Common myeloid progenitor, CD34-positive (primary cell): Measurements from ENCODE around the gene TMEM150B.
A peak's percentile ranks its signal among the peaks of the same experiment; 100 is the strongest.

ENCODE experiments used
- CTCF ChIA-PET: fragments of 350-600 bp; sonication (Branson Sonifier 250); formaldehyde crosslinking; loops from one replicate; lab custom pipeline; 2021; ENCODE audit warnings: antibody characterized with exemption; lab: Charles Lee
- POLR2A ChIA-PET: fragments of 350-600 bp; sonication (Branson Sonifier 250); formaldehyde crosslinking; loops from one replicate; lab custom pipeline; 2021; ENCODE audit warnings: antibody characterized with exemption; lab: Charles Lee
- DNase-seq, 3 donors: peaks; one replicate each; pipeline versions ENCODE4 v3.0.0 to v3.0.0-alpha.2; 2013
- H3K27ac ChIP-seq, 2 experiments: 1 replicate in 1 of 2; 2 replicates in 1 of 2; pipeline ENCODE4 v1.7.0; 2013; ENCODE audit warnings: inconsistent platforms in 2 of 2, low read length in 2 of 2, mild to moderate bottlenecking in 2 of 2, low read depth in 1 of 2, moderate library complexity in 1 of 2; ENCODE audit not compliant: severe bottlenecking in 2 of 2, insufficient read depth in 1 of 2, poor library complexity in 1 of 2
- H3K27me3 ChIP-seq, 5 experiments: replicated peaks in 2 of 5; 1 replicate in 3 of 5; 2 replicates in 2 of 5; pipeline versions ENCODE4 v1.6.1 to v1.7.0; 2013; ENCODE audit warnings: low read length in 4 of 5, mild to moderate bottlenecking in 2 of 5, moderate library complexity in 2 of 5, inconsistent platforms in 1 of 5; ENCODE audit not compliant: insufficient read depth in 5 of 5, control insufficient read depth in 4 of 5
- H3K36me3 ChIP-seq, 4 experiments: 1 replicate in 2 of 4; 2 replicates in 2 of 4; pipeline versions ENCODE4 v1.6.1 to v1.7.0; 2013; ENCODE audit warnings: low read length in 3 of 4, control low read depth in 1 of 4, mild to moderate bottlenecking in 1 of 4; ENCODE audit not compliant: control insufficient read depth in 4 of 4, insufficient read depth in 4 of 4
- H3K4me1 ChIP-seq, 4 experiments: 1 replicate in 3 of 4; 2 replicates in 1 of 4; pipeline versions ENCODE4 v1.6.1 to v1.7.1; 2013; ENCODE audit warnings: low read length in 3 of 4, mild to moderate bottlenecking in 3 of 4, control low read depth in 1 of 4, inconsistent platforms in 1 of 4, moderate library complexity in 1 of 4; ENCODE audit not compliant: control insufficient read depth in 4 of 4, insufficient read depth in 4 of 4; ENCODE audit errors: control extremely low read depth in 1 of 4
- H3K4me3 ChIP-seq, 7 experiments: 1 replicate in 4 of 7; 2 replicates in 3 of 7; pipeline versions ENCODE4 v1.5.1 to v1.7.0; 2013; ENCODE audit warnings: mild to moderate bottlenecking in 7 of 7, low read length in 6 of 7, moderate library complexity in 6 of 7, inconsistent platforms in 2 of 7, low read depth in 2 of 7, control low read depth in 1 of 7; ENCODE audit not compliant: insufficient read depth in 4 of 7, control insufficient read depth in 1 of 7; ENCODE audit errors: extremely low read depth in 1 of 7
- H3K9me3 ChIP-seq, 5 experiments: 1 replicate in 4 of 5; 2 replicates in 1 of 5; pipeline versions ENCODE4 v1.6.1 to v1.7.1; 2013; ENCODE audit warnings: low read length in 4 of 5, mild to moderate bottlenecking in 2 of 5, inconsistent platforms in 1 of 5, low read depth in 1 of 5, moderate library complexity in 1 of 5; ENCODE audit not compliant: control insufficient read depth in 4 of 5, insufficient read depth in 2 of 5; ENCODE audit errors: control extremely low read depth in 1 of 5
- WGBS: methylation state at CpG from one replicate; pipeline ENCODE4 v1.1.5; 2013; ENCODE audit not compliant: insufficient coverage; 5-methylcytosine and 5-hydroxymethylcytosine counted together

The TMEM150B gene

DNA sequence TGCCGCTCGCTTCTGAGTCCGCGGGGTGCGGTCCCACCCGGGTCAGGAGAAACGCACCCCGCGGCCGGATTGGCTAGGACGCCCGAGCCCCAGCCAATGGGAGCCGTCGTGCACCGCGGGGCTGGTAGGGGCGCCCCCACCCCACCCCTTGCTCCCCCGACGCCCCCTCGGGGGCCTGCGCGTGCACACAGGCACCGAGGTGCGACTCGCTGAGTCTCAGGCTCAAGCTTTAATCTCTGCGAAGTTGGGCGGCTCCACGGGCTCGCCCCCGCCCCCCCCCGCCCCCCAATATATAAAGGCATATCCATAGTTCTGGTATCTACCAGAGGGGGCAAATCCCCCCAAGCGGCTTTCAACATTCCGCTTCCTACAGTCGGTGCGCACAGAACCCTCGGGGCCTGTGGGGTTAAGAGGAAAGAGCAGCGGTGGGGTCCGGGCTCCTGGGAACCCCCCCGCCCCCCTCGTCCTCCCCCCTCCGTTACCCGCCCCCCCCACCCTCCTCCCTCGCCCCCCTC is 29.6 kb upstream of the TMEM150B start, which contains the start of gene COX6B2:
TSS of gene COX6B2 (minus strand) at position 22 of the 515 bp plus-strand sequence. CDS start 198 bp downstream, outside the sequence.
- Histone ChIP-seq H3K27ac (no peak within 1 kb of the TSS), H3K27me3 (peaks cover 4 to 62% (median 26%) of the 10 kb centered on the region in 5 experiments), H3K4me1 (peaks cover 0 to 20% (median 15%) of the 10 kb centered on the region in 4 experiments), H3K4me3 (peak within 1 kb of the TSS; percentile 10 to 77 (median 58)), H3K9me3 (no peaks in the 10 kb centered on the region), H3K36me3 (no peaks in the 10 kb centered on the region)
- 4% methylated on average over 15 of the region's 43 CpGs for WGBS
- CTCF ChIA-PET, result no interaction called here
- POLR2A ChIA-PET, result no interaction called here
- no peak for DNase-seq

DNA sequence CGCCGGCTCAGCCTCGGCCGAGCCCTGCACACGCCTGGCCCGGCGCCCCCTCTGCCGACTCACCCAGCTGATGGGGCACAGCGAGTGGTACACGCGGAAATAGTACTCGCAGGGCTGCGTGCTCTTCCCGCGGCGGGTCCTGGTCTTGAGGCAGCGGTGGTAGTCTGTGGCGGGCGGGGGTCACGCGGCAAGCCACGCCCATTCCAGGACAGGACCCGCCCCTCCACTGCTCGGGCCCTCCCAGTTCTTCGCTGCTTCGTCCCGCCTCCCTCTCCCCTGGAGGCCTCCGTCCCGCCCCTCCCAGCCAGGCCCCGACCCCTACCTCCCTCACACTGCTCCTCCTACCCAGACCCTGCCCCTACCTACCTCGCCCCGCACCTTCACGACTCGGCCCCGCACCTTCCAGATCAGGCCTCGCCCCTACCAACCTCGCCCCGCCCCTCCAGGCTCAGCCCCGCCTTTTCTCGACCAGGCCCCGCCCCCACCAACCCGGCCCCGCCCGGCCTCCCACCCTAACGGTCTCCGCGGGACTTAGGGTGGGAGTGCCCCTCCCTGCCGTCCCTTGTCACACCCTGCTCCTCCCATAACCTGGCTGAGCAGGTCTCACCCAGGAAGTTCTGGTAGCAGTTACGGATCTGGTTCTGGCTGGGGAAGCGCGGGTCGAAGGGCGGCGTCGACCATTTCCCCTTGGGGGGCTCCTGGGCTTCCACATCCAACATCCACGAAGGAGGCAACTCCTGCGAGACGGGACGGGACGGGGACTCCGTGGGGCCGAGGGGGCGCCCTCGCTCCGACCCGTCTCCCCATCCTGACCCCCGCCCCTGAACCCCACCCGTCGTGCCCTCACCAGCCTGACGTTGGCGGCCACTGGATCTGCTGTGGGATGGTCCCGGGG is 28.9 kb upstream of the TMEM150B start:
- H3K4me3 ChIP-seq, result peak overlapping the region; percentile 10 to 77 (median 58)
- peaks cover 0 to 2% (median 0%) of the 10 kb centered on the region in 4 experiments for H3K36me3 ChIP-seq
- 1% methylated on average over 60 of the region's 72 CpGs for WGBS
- peaks cover 4 to 62% (median 26%) of the 10 kb centered on the region in 5 experiments for H3K27me3 ChIP-seq
- peak; percentile 68 to 85 (median 78) for DNase-seq
- no peaks in the 10 kb centered on the region for H3K9me3 ChIP-seq
- ChIA-PET CTCF (no interaction called here), POLR2A (interaction anchor here (1.0 kb wide), 1 partner anchor 15 kb away, joined by 3 read pairs; no protein-coding TSS in a partner anchor)
- H3K4me1 ChIP-seq, result peaks cover 0 to 20% (median 15%) of the 10 kb centered on the region in 4 experiments
- H3K27ac ChIP-seq, result no peak overlapping the region

DNA sequence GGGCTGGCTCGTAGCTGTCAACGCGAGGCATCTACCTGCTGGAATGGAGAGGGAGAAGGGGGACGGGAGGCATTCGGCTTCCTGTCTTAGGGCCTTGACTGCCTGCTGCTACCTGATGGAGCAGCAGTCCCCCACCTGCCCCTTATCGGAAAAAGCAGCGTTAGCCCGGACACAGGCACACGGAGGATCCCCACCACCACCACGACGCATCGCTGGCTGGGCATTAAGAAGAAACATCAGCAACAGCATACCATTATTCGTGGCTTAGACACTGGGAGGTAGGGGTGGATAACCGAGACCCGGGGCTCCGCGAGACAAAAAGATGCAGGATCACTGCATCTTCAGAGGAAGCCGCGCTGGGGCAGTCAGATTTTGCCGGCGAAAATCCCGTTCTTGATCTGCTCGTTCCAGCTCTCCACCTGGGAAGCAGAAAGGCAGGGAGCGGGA is 28.2 kb upstream of the TMEM150B start:
- H3K4me3 ChIP-seq, result peak overlapping the region; percentile 10 to 77 (median 58)
- no peak overlapping the region for H3K27ac ChIP-seq
- H3K9me3 ChIP-seq, result no peaks in the 10 kb centered on the region
- CTCF ChIA-PET, result interaction anchor here (1.6 kb wide), 1 partner anchor 30 kb away, joined by 5 read pairs; the partner anchor contains the start of gene TMEM238
- H3K27me3 ChIP-seq, result peaks cover 4 to 62% (median 26%) of the 10 kb centered on the region in 5 experiments
- WGBS, result 3% methylated on average over 18 of the region's 24 CpGs
- POLR2A ChIA-PET, result interaction anchor here (1.0 kb wide), 1 partner anchor 15 kb away, joined by 3 read pairs; no protein-coding TSS in a partner anchor
- peaks cover 0 to 3% (median 1%) of the 10 kb centered on the region in 4 experiments for H3K36me3 ChIP-seq
- H3K4me1 ChIP-seq, result peaks cover 0 to 20% (median 15%) of the 10 kb centered on the region in 4 experiments
- no peak for DNase-seq

DNA sequence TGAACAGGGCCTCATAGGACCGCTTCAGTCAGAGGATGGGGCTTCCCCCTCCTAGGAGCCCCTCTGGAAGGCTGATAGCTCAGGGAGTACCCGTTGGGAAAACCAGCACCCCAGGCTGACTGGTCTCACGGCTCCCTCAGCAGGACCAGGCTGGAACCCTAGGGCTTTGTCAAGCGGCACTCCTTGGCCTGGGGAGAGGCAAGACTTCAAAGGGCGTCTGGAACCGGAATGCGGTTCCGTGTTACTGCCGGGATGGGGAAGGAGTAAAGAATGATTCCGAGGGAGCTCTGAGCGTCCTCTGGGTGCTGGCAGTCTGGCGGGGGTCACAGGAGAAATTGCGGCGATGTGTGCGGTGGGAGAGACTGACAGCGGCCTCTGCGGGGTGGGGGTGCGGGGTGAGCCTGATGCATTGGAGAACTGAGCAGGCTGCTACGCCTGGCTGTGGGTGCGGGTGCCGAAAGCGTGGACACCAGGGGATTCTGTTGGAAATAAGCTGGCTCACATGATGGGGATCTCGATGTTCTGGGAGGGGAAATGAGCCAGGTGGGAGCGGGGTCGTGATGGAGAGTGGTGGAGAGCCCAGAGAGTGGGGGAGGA is 27.5 kb upstream of the TMEM150B start:
- ChIA-PET CTCF (interaction anchor here (0.6 to 1.9 kb wide), 6 partner anchors 9 to 75 kb away, joined by 3 to 7 read pairs (median 3); partner anchors contain the start of gene TMEM238), POLR2A (no interaction called here)
- H3K27me3 ChIP-seq, result peaks cover 4 to 62% (median 26%) of the 10 kb centered on the region in 5 experiments
- no peak overlapping the region for H3K27ac ChIP-seq
- H3K4me3 ChIP-seq, result no peak overlapping the region
- H3K36me3 ChIP-seq, result peaks cover 0 to 8% (median 4%) of the 10 kb centered on the region in 4 experiments
- H3K9me3 ChIP-seq, result no peaks in the 10 kb centered on the region
- DNase-seq, result no peak
- H3K4me1 ChIP-seq, result peaks cover 0 to 20% (median 15%) of the 10 kb centered on the region in 4 experiments
- WGBS, result 67% methylated on average over 24 of the region's 25 CpGs

DNA sequence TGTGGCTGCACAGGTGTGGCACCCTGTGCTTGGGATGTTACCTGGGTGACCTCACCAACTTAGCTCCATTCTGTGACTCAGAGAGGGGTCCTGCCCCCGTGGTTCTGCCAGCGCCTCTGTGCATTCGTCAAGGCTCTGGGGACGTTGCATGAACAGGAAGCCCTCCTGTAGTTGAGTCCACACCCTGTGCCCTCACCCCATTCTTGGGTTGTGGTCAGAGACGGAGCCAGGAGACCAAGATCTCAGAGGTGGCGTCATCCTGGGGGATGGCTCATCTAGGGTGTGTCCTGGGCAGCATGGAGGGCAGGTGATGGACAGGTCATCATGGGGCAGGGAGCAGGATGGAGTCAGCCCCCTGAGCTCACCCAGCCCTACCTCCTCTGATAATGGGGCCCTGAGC is 26.9 kb upstream of the TMEM150B start:
- ChIA-PET CTCF (interaction anchor here (0.6 to 1.9 kb wide), 6 partner anchors 8 to 74 kb away, joined by 3 to 7 read pairs (median 3); partner anchors contain the start of gene TMEM238), POLR2A (no interaction called here)
- peaks cover 0 to 8% (median 4%) of the 10 kb centered on the region in 4 experiments for H3K36me3 ChIP-seq
- H3K9me3 ChIP-seq, result no peaks in the 10 kb centered on the region
- peaks cover 4 to 57% (median 26%) of the 10 kb centered on the region in 5 experiments for H3K27me3 ChIP-seq
- WGBS, result 53% methylated on average over 4 of the region's 6 CpGs
- DNase-seq, result no peak
- H3K4me3 ChIP-seq, result no peak overlapping the region
- H3K27ac ChIP-seq, result no peak overlapping the region
- peaks cover 0 to 20% (median 15%) of the 10 kb centered on the region in 4 experiments for H3K4me1 ChIP-seq

DNA sequence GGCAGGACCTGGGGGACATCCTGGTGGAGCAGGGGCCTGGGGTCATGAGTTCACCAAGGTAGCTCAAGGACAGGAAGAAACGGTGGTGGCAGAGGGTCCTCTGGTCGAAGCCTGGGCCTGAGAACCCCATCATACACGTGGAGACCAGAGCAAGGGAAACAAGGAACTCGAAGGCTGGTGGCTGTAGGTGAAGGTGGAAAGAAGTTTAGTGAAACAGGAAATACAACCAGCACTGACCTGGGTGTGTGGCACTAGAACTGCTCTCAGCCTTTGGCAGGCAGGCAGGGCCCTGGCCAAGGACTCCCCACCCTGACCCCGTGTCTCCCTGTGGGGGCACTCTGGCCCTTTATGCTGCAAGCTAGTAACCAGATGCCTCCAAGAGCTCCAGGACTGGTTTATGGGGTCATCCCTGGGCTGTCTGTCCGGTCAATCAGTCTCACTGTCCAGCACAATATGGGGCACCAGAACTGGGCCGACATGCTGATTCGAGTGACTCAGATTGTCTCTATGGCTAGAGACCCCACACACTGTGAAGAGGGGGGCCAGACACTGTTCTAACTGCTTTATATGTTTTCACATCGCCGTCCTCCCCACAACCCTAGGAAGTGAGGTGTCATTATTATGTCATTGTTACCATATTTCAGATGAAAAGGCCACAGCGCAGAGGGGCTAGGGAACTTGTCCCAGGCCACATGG is 25.6 kb upstream of the TMEM150B start:
- Histone ChIP-seq H3K9me3 (no peaks in the 10 kb centered on the region), H3K27me3 (peaks cover 4 to 45% (median 26%) of the 10 kb centered on the region in 5 experiments), H3K36me3 (peaks cover 0 to 15% (median 9%) of the 10 kb centered on the region in 4 experiments), H3K4me3 (no peak overlapping the region), H3K4me1 (peaks cover 0 to 20% (median 15%) of the 10 kb centered on the region in 4 experiments), H3K27ac (no peak overlapping the region)
- ChIA-PET CTCF (interaction anchor here (1.5 to 1.9 kb wide), 4 partner anchors 9 to 49 kb away, joined by 4 to 7 read pairs (median 5); partner anchors contain the start of gene KMT5C), POLR2A (no interaction called here)
- no peak for DNase-seq
- WGBS, result 71% methylated on average over 10 of the region's 11 CpGs
